ENCODE data around the gene PLCL2.

The PLCL2 gene

DNA sequence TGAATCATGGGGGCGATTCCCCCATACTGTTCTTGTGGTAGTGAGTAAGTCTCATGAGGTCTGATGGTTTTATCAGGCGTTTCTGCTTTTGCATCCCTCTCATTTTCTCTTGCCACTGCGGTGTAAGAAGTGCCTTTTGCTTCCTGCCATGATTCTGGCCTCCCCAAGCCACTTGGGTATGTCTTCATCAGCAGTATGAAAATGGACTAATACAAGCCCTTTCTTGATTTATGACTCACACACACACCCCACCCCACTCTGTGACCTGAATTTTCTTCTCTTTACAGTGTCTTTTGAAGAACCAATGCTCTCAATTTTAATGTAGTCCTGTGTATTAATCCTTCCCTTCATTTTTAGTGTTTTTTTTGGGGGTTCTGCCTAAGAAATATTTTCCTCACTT, 244.8 kb downstream of the PLCL2 start:
- Histone ChIP-seq H3K27me3 (ENCODE audit: control insufficient read depth, low read length) (no peaks in the 10 kb centered on the region), H3K4me3 (ENCODE audit: low read length) (no peak overlapping the region), H3K79me2 (ENCODE audit: control insufficient read depth, low read length) (no peaks in the 10 kb centered on the region), H3K4me2 (ENCODE audit: low read length) (no peak overlapping the region), H4K20me1 (ENCODE audit: control insufficient read depth, insufficient read depth, low read depth, low read length) (no peaks in the 10 kb centered on the region), H3F3A (ENCODE audit: control insufficient read depth, insufficient read depth) (no peaks in the 10 kb centered on the region), H3K9me2 (replicated peaks; ENCODE audit: control insufficient read depth, low read length) (no peaks in the 10 kb centered on the region), H3K4me1 (ENCODE audit: control insufficient read depth, low read length) (no peaks in the 10 kb centered on the region), H3K36me3 (ENCODE audit: control insufficient read depth, low read length) (no peaks in the 10 kb centered on the region), H3K9me3 (ENCODE audit: control insufficient read depth, insufficient read depth, low read length) (no peaks in the 10 kb centered on the region; the same call in 1 of the 2 replicates), H3K27ac (ENCODE audit: low read depth, low read length) (no peak overlapping the region)
- TF ChIP-seq, protein P1, sequence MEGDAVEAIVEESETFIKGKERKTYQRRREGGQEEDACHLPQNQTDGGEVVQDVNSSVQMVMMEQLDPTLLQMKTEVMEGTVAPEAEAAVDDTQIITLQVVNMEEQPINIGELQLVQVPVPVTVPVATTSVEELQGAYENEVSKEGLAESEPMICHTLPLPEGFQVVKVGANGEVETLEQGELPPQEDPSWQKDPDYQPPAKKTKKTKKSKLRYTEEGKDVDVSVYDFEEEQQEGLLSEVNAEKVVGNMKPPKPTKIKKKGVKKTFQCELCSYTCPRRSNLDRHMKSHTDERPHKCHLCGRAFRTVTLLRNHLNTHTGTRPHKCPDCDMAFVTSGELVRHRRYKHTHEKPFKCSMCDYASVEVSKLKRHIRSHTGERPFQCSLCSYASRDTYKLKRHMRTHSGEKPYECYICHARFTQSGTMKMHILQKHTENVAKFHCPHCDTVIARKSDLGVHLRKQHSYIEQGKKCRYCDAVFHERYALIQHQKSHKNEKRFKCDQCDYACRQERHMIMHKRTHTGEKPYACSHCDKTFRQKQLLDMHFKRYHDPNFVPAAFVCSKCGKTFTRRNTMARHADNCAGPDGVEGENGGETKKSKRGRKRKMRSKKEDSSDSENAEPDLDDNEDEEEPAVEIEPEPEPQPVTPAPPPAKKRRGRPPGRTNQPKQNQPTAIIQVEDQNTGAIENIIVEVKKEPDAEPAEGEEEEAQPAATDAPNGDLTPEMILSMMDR (IDR thresholded peaks at IDR 0.05; ENCODE audit: low read depth, low read length, poor library complexity, severe bottlenecking): no peak
- TF ChIP-seq EZH2phosphoT487 (IDR thresholded peaks at IDR 0.05; ENCODE audit: borderline replicate concordance, low read length): no peak

DNA sequence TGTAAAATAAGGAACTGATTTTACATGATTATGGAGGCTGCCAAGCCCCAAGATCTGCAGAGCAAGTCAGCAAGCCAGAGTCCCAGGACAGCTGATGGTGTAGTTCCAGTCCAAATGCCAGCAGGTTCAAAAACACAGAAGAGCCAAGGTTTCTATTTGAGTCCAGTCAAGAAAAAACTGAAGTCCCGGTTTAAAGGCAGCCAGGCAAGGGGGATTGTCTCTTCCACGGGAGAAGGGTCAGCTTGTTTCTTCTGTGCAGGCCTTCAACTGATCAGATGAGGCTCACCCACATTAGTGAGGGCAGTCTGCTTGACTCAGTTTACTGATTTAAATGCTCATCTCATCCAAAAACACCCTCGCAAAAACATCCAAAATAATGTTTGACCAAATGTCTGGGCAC, 246.2 kb downstream of the PLCL2 start:
- Histone ChIP-seq H3K79me2 (ENCODE audit: control insufficient read depth, low read length) (no peaks in the 10 kb centered on the region), H3K4me3 (ENCODE audit: low read length) (no peak overlapping the region), H4K20me1 (ENCODE audit: control insufficient read depth, insufficient read depth, low read depth, low read length) (no peaks in the 10 kb centered on the region), H3F3A (ENCODE audit: control insufficient read depth, insufficient read depth) (no peaks in the 10 kb centered on the region), H3K36me3 (ENCODE audit: control insufficient read depth, low read length) (no peaks in the 10 kb centered on the region), H3K9me2 (replicated peaks; ENCODE audit: control insufficient read depth, low read length) (no peaks in the 10 kb centered on the region), H3K4me2 (ENCODE audit: low read length) (no peak overlapping the region), H3K4me1 (ENCODE audit: control insufficient read depth, low read length) (no peaks in the 10 kb centered on the region), H3K27ac (ENCODE audit: low read depth, low read length) (no peak overlapping the region), H3K27me3 (ENCODE audit: control insufficient read depth, low read length) (no peaks in the 10 kb centered on the region), H3K9me3 (ENCODE audit: control insufficient read depth, insufficient read depth, low read length) (no peaks in the 10 kb centered on the region; the same call in 1 of the 2 replicates)
- TF ChIP-seq, protein P1 (IDR thresholded peaks at IDR 0.05; ENCODE audit: low read depth, low read length, poor library complexity, severe bottlenecking): no peak
- TF ChIP-seq EZH2phosphoT487 (IDR thresholded peaks at IDR 0.05; ENCODE audit: borderline replicate concordance, low read length): no peak

DNA sequence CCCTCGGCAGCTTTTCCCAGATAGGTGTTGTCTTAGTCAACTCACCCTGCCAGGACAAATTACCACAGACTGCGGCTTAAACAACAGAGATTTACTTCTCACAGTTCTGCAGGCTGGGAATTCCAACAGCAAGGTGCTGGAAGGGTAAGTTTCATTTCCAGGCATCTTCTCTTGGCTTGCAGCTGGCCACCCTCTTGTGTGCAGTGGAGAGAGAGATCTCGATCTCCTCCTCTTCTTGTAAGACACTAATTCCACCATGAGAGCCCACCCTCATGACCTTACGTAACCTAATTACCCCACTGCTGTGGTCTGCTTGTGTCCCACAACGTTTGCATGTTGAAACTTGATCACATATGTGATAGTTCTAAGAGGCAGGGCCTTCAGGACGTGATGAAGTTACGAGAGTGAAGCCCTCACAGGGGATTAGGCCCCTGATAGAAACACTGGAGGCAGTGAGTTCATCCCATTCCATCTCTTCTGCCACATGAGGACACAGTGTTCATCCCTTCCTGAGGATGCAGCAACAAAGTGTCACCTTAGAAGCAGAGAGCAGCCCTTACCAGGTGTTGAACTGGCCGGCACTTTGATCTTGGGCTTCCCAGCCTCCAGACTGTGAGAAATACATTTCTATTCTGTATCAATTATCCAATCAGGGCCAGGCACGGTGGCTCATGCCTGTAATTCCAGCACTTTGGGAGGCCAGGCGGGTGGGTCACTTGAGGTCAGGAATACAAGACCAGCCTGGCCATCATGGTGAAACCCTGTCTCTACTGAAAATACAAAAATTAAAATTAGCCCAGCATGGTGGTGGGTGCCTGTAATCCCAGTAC, 247.7 kb downstream of the PLCL2 start:
- H3K4me1 ChIP-seq (ENCODE audit: control insufficient read depth, low read length): no peaks in the 10 kb centered on the region
- H3K27ac ChIP-seq (ENCODE audit: low read depth, low read length): no peak overlapping the region
- no peaks in the 10 kb centered on the region for H3K9me2 ChIP-seq (replicated peaks; ENCODE audit: control insufficient read depth, low read length)
- no peaks in the 10 kb centered on the region for H4K20me1 ChIP-seq (ENCODE audit: control insufficient read depth, insufficient read depth, low read depth, low read length)
- no peak for TF ChIP-seq EZH2phosphoT487 (IDR thresholded peaks at IDR 0.05; ENCODE audit: borderline replicate concordance, low read length)
- TF ChIP-seq, protein P1 (IDR thresholded peaks at IDR 0.05; ENCODE audit: low read depth, low read length, poor library complexity, severe bottlenecking): no peak
- no peaks in the 10 kb centered on the region for H3K79me2 ChIP-seq (ENCODE audit: control insufficient read depth, low read length)
- H3K9me3 ChIP-seq (ENCODE audit: control insufficient read depth, insufficient read depth, low read length): no peaks in the 10 kb centered on the region
- H3K4me2 ChIP-seq (ENCODE audit: low read length): no peak overlapping the region
- no peaks in the 10 kb centered on the region for H3F3A ChIP-seq (ENCODE audit: control insufficient read depth, insufficient read depth)
- no peak overlapping the region for H3K4me3 ChIP-seq (ENCODE audit: low read length)
- H3K36me3 ChIP-seq (ENCODE audit: control insufficient read depth, low read length): no peaks in the 10 kb centered on the region
- no peaks in the 10 kb centered on the region for H3K27me3 ChIP-seq (ENCODE audit: control insufficient read depth, low read length)
